HepG2 (cell line): ENCODE data around the gene EFCAB13.

Source experiments
- GZF1 ChIP-seq: sonication (generic); formaldehyde crosslinking; IDR thresholded peaks from 2 replicates; pipeline ENCODE4 v1.5.1; 2020; ENCODE audit warnings: mild to moderate bottlenecking, missing genetic modification reagents
- JUNB ChIP-seq: sonication (generic); formaldehyde crosslinking; IDR thresholded peaks from 2 replicates; pipeline ENCODE4 v1.8.0; 2022; ENCODE audit warnings: missing genetic modification reagents, mild to moderate bottlenecking, borderline replicate concordance
- MLLT10 ChIP-seq: sonication (generic); formaldehyde crosslinking; IDR thresholded peaks from 2 replicates; pipeline ENCODE4 v1.4.0; 2020; ENCODE audit warnings: missing genetic modification reagents
- SMC3 ChIP-seq: IDR thresholded peaks from 2 replicates; pipeline ENCODE4 v1.6.1; 2011; ENCODE audit warnings: low read length, improper control_type of control experiment
- ZFY ChIP-seq: sonication (generic); formaldehyde crosslinking; IDR thresholded peaks from 2 replicates; pipeline ENCODE4 v1.4.0; 2020; ENCODE audit warnings: missing genetic modification reagents
- ZNF276 ChIP-seq: sonication (generic); formaldehyde crosslinking; IDR thresholded peaks from 2 replicates; pipeline ENCODE4 v1.4.0; 2020; ENCODE audit warnings: mild to moderate bottlenecking, low read depth, missing genetic modification reagents
- TF ChIP-seq, protein P1 (sequence below), 2 experiments: sonication (generic) in 1 of 2; formaldehyde crosslinking in 1 of 2; IDR thresholded peaks; 2 replicates each; pipeline versions ENCODE4 v1.4.0 to v1.6.1; 2018 to 2020; ENCODE audit warnings: missing genetic modification reagents in 2 of 2, borderline replicate concordance in 1 of 2, low read depth in 1 of 2, mild to moderate bottlenecking in 1 of 2, missing biosample characterization in 1 of 2
- TF ChIP-seq, protein P2 (sequence below): sonication (generic); formaldehyde crosslinking; IDR thresholded peaks from 2 replicates; pipeline ENCODE4 v1.5.0; 2020; ENCODE audit warnings: mild to moderate bottlenecking, missing genetic modification reagents, moderate library complexity

DNA sequence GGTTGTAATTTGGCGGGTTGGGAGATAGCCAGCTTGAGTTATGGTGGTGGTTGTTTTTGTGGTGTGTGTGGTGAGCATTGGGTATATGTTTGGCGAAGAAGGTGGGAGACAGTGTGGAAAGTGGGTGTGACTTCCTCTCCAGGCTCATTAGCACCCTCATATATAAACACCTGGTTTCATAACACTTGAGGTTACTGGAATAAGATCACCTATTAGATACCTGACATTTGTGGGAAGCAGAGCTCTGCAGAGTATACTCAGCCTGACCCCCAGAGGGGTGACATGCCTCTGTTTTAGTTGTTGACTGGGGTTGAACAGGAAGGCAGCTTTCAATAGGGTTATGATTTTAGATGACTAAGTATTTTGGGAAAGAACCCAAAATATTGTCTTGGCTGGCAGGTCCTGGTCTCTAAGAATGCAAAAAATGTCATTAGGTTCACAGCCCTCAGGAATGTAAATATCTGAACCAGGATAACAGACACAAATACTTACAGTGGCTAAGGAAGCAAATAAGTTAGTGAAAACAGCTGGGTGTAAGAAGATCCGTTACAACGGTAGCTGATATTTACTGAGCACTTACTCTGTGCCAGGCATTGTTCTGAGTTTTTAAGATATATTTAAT, 18.3 kb upstream of the EFCAB13 start:
- TF ChIP-seq, protein P1, sequence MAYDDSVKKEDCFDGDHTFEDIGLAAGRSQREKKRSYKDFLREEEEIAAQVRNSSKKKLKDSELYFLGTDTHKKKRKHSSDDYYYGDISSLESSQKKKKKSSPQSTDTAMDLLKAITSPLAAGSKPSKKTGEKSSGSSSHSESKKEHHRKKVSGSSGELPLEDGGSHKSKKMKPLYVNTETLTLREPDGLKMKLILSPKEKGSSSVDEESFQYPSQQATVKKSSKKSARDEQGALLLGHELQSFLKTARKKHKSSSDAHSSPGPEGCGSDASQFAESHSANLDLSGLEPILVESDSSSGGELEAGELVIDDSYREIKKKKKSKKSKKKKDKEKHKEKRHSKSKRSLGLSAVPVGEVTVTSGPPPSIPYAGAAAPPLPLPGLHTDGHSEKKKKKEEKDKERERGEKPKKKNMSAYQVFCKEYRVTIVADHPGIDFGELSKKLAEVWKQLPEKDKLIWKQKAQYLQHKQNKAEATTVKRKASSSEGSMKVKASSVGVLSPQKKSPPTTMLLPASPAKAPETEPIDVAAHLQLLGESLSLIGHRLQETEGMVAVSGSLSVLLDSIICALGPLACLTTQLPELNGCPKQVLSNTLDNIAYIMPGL (CRISPR knock-in tag; IDR thresholded peaks at IDR 0.05; ENCODE audit: borderline replicate concordance in 1 of 2, low read depth in 1 of 2) = no peak
- TF ChIP-seq GZF1 (no peak), SMC3 (no peak), ZFY (no peak), MLLT10 (CRISPR knock-in tag) (no peak), ZNF276 (no peak), JUNB (CRISPR knock-in tag) (no peak)
- TF ChIP-seq, protein P2, sequence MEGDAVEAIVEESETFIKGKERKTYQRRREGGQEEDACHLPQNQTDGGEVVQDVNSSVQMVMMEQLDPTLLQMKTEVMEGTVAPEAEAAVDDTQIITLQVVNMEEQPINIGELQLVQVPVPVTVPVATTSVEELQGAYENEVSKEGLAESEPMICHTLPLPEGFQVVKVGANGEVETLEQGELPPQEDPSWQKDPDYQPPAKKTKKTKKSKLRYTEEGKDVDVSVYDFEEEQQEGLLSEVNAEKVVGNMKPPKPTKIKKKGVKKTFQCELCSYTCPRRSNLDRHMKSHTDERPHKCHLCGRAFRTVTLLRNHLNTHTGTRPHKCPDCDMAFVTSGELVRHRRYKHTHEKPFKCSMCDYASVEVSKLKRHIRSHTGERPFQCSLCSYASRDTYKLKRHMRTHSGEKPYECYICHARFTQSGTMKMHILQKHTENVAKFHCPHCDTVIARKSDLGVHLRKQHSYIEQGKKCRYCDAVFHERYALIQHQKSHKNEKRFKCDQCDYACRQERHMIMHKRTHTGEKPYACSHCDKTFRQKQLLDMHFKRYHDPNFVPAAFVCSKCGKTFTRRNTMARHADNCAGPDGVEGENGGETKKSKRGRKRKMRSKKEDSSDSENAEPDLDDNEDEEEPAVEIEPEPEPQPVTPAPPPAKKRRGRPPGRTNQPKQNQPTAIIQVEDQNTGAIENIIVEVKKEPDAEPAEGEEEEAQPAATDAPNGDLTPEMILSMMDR (CRISPR knock-in tag) = no peak
